Activated naive CD4-positive, alpha-beta T cell treated with anti-CD3 and anti-CD28 coated beads, Interleukin-2, amount 10 ng/mL, durations not matched to agents 7 days and 5 days (primary cell): ENCODE data around the gene MCF2L2.
"Not testable (repeated sequence)": the region's sequence is repeated elsewhere in the genome, so short reads cannot be mapped to it uniquely, and the experiment has no call there.

Experiments used
- CTCF ChIA-PET: fragments of 350-600 bp; sonication (Branson Sonifier 250); formaldehyde crosslinking; loops from one replicate; lab custom pipeline; 2021; ENCODE audit warnings: antibody characterized with exemption; lab: Charles Lee
- DNase-seq: peaks from one replicate; pipeline ENCODE4 v3.0.0-alpha.2; 2020
- H3K27ac Mint-ChIP-seq: one replicate; pipeline ENCODE4 v1.8.0; 2021; ENCODE audit warnings: mild to moderate bottlenecking, moderate library complexity, mixed read lengths
- H3K27me3 Mint-ChIP-seq: one replicate; pipeline ENCODE4 v1.8.0; 2021; ENCODE audit warnings: mild to moderate bottlenecking, mixed read lengths
- H3K36me3 Mint-ChIP-seq: one replicate; pipeline ENCODE4 v1.8.0; 2021; ENCODE audit warnings: mixed read lengths
- H3K4me1 Mint-ChIP-seq: one replicate; pipeline ENCODE4 v1.8.0; 2021; ENCODE audit warnings: mixed read lengths
- H3K4me3 Mint-ChIP-seq: one replicate; pipeline ENCODE4 v1.8.0; 2021; ENCODE audit warnings: mild to moderate bottlenecking, moderate library complexity, mixed read lengths
- H3K9me3 Mint-ChIP-seq: one replicate; pipeline ENCODE4 v1.8.0; 2021; ENCODE audit warnings: mixed read lengths

Gene MCF2L2

DNA sequence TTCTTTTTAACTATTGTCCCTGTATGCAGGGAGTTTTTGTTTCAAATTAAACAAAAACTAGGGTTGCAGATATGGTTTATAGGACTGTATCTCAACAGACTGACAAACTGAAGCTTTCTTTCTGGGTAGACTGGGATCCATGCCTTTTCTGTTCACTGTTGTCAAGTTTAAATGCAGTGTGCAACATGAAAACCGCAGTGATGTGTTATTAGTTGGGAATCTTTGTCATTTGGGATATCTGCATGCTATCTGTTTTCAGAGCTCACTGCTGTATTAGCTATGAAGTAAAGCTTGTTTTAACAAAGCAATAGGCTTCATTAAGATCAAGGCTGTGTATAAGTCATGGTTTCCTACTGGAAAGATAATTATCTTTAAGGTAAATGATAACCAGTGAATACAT lies 21.4 kb upstream of the MCF2L2 start:
- Mint-ChIP-seq H3K27ac (no peak overlapping the region), H3K27me3 (peaks cover 11% of the 10 kb centered on the region), H3K9me3 (no peaks in the 10 kb centered on the region), H3K4me3 (no peak overlapping the region), H3K36me3 (peaks cover 7% of the 10 kb centered on the region), H3K4me1 (peaks cover 26% of the 10 kb centered on the region)
- DNase-seq = no peak
- CTCF ChIA-PET = no interaction called here

DNA sequence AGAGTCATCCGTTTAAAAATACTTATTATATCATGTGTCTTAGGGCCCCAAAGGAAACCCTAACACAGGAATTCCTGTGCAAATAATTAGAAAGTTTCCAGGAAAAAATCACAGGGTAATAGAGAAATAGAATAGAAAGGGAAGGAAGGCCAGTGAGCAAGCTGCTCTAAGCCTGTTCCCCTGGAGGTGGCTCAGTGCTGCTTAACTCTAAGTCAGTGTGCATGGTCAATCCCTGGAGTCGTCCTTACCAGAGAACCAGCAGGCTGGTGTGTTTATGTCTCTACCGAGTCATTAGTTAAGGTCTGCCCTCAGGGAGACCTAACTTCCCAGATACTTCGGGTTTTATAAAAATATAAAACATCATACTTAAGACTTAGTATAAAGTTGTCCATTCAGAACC lies 21.0 kb upstream of the MCF2L2 start:
- Mint-ChIP-seq H3K4me3 (no peak overlapping the region), H3K4me1 (peaks cover 26% of the 10 kb centered on the region), H3K36me3 (peaks cover 7% of the 10 kb centered on the region), H3K27ac (no peak overlapping the region), H3K27me3 (peaks cover 11% of the 10 kb centered on the region), H3K9me3 (no peaks in the 10 kb centered on the region)
- CTCF ChIA-PET = no interaction called here
- no peak for DNase-seq

DNA sequence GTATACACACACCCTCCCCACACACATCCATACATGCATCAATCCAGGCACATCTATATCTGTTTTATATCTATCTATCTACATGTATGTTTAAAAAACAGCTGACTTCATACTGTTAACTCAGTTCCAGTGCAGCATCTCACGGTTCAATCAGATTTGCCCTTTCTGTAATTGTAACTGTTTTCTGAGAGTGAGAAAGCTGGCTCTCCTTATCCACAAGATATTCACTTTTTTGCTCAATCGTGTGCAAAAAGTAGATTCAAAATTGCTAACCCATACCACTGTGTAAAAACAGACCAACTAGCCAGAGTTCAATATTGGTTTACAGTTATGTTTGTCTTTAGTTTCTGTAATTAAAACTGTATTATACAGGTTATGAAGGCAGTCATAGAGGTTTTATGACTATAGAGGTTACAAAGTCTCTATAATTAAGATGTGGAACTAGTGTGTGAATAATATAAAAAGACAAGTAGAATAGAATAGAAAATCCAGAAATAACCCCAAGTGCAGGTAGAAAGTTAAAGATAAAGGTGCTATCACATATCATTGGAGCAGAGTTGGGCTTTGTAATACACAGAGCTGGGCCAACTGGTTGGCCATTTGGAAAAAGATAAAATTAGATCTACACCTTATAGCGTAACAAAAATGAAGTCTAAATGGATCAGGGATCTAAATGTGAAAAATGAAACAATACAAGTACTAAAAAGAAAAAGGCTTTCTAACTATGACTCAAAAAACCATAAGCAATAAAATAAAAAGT lies 20.1 kb upstream of the MCF2L2 start:
- H3K27me3 Mint-ChIP-seq = peaks cover 13% of the 10 kb centered on the region
- H3K9me3 Mint-ChIP-seq = peaks cover 4% of the 10 kb centered on the region
- CTCF ChIA-PET = interaction anchor here (0.6 to 1.6 kb wide), 5 partner anchors 12 to 1754 kb away, joined by 3 to 4 read pairs (median 3); partner anchors contain the start of gene MCF2L2
- peaks cover 6% of the 10 kb centered on the region for H3K36me3 Mint-ChIP-seq
- no peak overlapping the region for H3K27ac Mint-ChIP-seq
- peaks cover 26% of the 10 kb centered on the region for H3K4me1 Mint-ChIP-seq
- peak overlapping the region; percentile 89 for H3K4me3 Mint-ChIP-seq
- DNase-seq = no peak

DNA sequence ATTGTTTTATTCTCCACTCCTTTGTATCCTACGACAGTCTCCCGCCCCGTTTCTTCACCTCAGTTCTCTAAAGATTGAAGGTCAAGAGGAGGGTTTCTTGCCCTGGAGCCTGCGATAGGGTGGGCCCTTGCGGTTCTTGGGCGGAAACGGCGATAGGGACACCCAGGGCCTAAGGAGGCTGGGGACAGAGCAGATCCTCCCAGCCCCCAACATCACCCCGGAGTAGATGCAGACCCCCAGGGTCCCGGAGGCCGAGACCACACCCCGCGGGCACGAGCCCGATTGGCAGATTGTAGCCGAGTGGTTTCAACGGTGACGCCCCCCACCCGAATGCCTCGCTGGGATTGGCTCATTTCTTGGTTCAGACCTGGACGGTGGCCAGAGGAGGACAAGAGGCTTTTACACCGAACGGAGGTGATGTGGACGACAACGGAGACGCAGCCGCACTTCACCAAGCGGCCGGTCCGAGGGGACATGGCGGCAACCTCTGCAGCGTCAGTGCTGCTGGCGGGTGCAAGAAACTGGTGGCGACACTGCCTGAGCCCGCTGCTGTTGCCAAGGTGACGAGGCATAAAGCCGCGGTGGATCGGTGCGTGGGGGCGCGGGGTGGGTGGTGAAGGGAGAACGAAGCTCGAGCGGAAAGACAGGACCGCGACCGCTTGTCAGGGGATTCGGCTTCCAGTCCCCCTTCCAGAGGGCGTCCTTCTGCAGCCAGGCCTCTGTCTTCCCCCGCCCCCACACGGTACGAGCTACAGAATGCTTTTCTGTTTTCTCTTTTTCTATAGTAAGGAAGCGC lies 19.0 kb upstream of the MCF2L2 start:
- H3K9me3 Mint-ChIP-seq = peaks cover 10% of the 10 kb centered on the region
- peaks cover 15% of the 10 kb centered on the region for H3K27me3 Mint-ChIP-seq
- H3K27ac Mint-ChIP-seq = peak overlapping the region; percentile 81
- CTCF ChIA-PET = interaction anchor here (1.1 to 1.6 kb wide), 3 partner anchors 10 to 263 kb away, joined by 3 to 4 read pairs (median 4); partner anchors contain the start of gene MCF2L2
- peak overlapping the region; percentile 89 for H3K4me3 Mint-ChIP-seq
- peak; percentile 88 for DNase-seq
- peaks cover 4% of the 10 kb centered on the region for H3K36me3 Mint-ChIP-seq
- H3K4me1 Mint-ChIP-seq = peaks cover 26% of the 10 kb centered on the region

DNA sequence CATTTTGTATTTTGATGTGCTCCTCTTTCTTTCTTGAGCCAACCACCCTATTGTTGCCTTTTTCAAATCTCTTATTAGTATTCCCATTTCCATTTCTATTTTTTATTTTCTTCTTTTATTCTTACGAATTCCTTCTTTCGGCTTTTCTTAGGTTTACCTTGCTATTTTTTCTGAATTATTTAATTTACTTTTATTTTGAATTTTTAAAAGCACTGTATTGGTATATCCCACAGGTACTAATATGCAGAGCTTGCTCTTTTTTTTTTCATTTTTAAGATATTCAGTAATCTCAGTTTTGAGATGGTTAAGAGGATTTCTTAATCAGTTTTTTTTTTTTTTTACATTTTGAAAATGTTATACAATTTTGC lies 18.4 kb upstream of the MCF2L2 start:
- CTCF ChIA-PET = no interaction called here
- Mint-ChIP-seq H3K4me1 (peaks cover 26% of the 10 kb centered on the region), H3K36me3 (peaks cover 4% of the 10 kb centered on the region), H3K27ac (peak overlapping the region; percentile 81), H3K9me3 (peaks cover 10% of the 10 kb centered on the region), H3K4me3 (peak overlapping the region; percentile 89), H3K27me3 (peaks cover 18% of the 10 kb centered on the region)
- DNase-seq = no peak

- CTCF ChIA-PET = no interaction called here
- no peak overlapping the region for H3K4me3 Mint-ChIP-seq
These were observed 16.3 kb upstream of the MCF2L2 start for GRCh38 chr3:183444748-183445147.

DNA sequence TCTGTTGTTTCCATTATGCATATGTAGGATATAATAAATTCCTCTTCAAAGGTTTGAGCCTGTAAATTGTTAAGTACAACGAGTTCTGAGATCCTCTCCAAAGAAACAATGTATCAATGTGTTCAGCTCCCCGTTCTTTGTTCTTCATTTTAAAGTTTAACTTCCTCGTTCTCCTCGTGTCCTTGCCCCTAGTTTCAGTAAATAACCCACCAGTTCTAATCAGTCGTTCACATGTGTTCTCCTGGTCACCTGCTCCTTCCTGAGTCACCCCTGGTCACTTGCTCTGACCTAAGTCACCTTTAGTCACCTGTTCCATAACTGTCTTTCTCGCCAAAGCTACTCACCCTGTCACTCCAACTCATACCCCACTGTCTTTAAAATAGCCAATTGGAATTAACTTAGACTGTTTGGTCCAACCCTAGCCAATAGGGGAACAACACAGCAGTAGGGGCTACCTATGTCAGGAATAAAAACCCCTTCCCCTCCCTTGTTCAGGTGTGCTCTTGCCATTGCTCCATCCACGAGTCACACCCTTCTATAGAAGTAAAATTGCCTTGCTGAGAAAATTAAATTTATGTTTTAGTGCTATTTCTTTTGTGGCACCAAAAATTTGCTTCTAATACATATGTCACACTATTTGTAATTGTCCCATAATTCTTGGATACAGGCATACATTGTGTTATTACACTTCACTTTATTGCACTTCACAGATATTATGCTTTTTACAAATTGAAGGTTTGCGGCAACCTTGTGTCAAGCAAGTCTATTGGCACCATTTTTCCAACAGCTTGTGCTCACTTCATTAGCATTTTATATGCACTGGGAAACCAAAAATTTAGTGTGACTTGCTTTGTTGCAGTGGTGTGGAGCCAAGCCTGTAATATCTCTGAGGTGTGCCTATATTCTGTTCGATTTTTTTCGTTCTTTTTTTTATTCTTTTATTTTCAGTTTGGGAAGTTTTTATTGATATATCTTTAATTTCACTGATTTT lies 15.3 kb upstream of the MCF2L2 start:
- CTCF ChIA-PET = no interaction called here
- Mint-ChIP-seq H3K4me3 (no peak overlapping the region), H3K27ac (no peak overlapping the region), H3K4me1 (peaks cover 27% of the 10 kb centered on the region), H3K27me3 (peaks cover 22% of the 10 kb centered on the region), H3K9me3 (peaks cover 14% of the 10 kb centered on the region), H3K36me3 (peaks cover 3% of the 10 kb centered on the region)
- DNase-seq = no peak

More at GRCh38 chr3:183444748-183445147, 16.3 kb upstream of the MCF2L2 start:
- peaks cover 27% of the 10 kb centered on the region for H3K4me1 Mint-ChIP-seq
- peaks cover 22% of the 10 kb centered on the region for H3K27me3 Mint-ChIP-seq
- no peak for DNase-seq
- peaks cover 5% of the 10 kb centered on the region for H3K36me3 Mint-ChIP-seq
- peaks cover 10% of the 10 kb centered on the region for H3K9me3 Mint-ChIP-seq
- no peak overlapping the region for H3K27ac Mint-ChIP-seq

- Mint-ChIP-seq H3K4me3 (no peak overlapping the region), H3K36me3 (peaks cover 3% of the 10 kb centered on the region), H3K27me3 (peaks cover 25% of the 10 kb centered on the region), H3K9me3 (peaks cover 14% of the 10 kb centered on the region), H3K4me1 (peaks cover 23% of the 10 kb centered on the region), H3K27ac (no peak overlapping the region)
- CTCF ChIA-PET = interaction anchor here (0.9 kb wide), 1 partner anchor 74 kb away, joined by 3 read pairs; no protein-coding TSS in a partner anchor
- DNase-seq = no peak
These were observed 14.6 kb upstream of the MCF2L2 start for GRCh38 chr3:183442994-183443393.

DNA sequence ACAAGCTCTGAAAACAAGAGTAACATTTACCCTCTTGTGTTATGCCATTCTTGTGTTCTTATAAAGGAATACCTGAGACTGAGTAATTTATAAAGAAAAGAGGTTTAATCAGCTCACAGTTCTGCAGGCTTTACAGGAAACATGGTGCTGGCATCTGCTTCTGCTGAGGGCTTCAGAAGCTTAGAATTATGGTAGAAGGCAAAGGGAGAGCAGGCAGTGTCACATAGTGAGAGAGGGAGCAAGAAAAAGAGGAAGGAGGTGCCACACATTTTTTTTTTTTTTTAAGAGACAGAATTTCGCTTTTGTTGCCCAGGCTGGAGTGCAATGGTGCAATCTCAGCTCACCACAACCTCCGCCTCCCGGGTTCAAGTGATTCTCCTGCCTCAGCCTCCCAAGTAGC lies 12.1 kb upstream of the MCF2L2 start:
- Mint-ChIP-seq H3K9me3 (peaks cover 14% of the 10 kb centered on the region), H3K4me1 (peaks cover 19% of the 10 kb centered on the region), H3K27me3 (peaks cover 14% of the 10 kb centered on the region)
- CTCF ChIA-PET = interaction anchor here (1.8 kb wide), 1 partner anchor 12 kb away, joined by 5 read pairs; the partner anchor contains the start of gene MCF2L2
- not testable (repeated sequence) for H3K36me3 Mint-ChIP-seq, DNase-seq, H3K4me3 Mint-ChIP-seq, H3K27ac Mint-ChIP-seq

DNA sequence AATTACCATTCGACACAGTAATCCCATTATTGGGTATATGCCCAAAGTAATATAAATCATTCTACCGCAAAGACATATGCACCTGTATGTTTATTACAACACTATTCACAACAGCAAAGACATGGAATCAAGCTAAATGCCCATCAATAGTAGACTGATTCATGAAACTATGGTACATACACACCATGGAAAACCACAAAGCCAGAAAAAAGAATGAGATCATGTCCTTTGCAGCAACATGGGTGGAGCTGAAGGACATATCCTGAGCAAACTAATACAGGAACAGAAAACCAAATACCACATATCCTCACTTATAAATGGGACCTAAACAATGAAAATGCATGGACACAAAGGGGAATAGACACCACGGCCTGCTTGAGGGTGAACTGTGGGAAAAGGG lies 11.1 kb upstream of the MCF2L2 start:
- CTCF ChIA-PET = interaction anchor here (1.8 kb wide), 1 partner anchor 11 kb away, joined by 5 read pairs; the partner anchor contains the start of gene MCF2L2
- Mint-ChIP-seq H3K4me1 (peaks cover 20% of the 10 kb centered on the region), H3K4me3 (no peak overlapping the region), H3K27me3 (peaks cover 14% of the 10 kb centered on the region), H3K36me3 (peaks cover 3% of the 10 kb centered on the region), H3K27ac (no peak overlapping the region), H3K9me3 (peaks cover 14% of the 10 kb centered on the region)
- DNase-seq = no peak

- CTCF ChIA-PET = interaction anchor here (1.8 kb wide), 1 partner anchor 10 kb away, joined by 5 read pairs; the partner anchor contains the start of gene MCF2L2
- Mint-ChIP-seq H3K36me3 (peaks cover 3% of the 10 kb centered on the region), H3K27ac (no peak overlapping the region), H3K4me1 (peaks cover 20% of the 10 kb centered on the region), H3K9me3 (peaks cover 12% of the 10 kb centered on the region), H3K4me3 (no peak overlapping the region), H3K27me3 (peaks cover 18% of the 10 kb centered on the region)
- no peak for DNase-seq
These were observed 10.3 kb upstream of the MCF2L2 start for GRCh38 chr3:183438735-183439134.

DNA sequence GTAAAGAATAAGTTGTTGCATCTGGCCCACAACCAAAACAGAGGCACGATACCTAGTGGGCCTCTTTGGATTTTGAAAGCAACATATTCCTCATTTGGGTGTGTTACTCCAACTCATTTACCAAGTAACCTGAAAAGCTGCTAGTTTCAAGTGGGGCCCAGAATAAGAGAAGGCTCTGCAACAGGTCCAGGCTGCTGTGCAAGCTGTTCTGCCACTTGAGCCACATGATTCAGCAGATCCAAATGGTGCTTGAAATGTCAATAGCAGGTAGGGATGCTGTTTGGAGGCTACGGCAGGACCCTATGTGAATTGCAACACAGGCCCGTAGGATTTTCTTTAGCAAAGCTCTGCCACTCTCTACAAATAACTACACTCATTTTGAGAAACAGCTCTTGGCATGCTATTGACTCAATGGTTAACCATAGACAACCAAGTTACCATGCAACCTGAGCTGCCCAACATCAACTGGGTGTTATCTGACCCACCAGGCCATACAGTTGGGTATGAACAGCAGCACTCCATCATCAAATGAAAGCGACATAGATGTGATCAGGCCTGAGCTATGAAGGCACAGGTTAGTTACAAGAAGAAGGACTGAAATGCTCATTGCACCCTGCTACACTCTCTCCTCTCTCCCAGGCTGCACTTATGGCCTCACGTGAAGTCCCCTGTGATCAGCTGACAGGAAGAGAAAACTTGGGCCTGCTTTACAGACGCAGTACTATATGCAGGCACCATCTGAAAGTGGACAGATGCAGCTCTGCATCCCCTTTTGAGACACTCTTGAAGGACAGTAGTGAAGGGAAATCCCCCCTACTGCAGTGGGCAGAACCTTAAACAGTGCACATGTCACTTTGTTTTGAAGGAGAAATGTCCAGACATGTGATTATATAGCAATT lies 9.5 kb upstream of the MCF2L2 start:
- H3K4me3 Mint-ChIP-seq = no peak overlapping the region
- no peak for DNase-seq
- peaks cover 20% of the 10 kb centered on the region for H3K4me1 Mint-ChIP-seq
- H3K27ac Mint-ChIP-seq = no peak overlapping the region
- CTCF ChIA-PET = interaction anchor here (1.0 kb wide), 1 partner anchor 10 kb away, joined by 3 read pairs; no protein-coding TSS in a partner anchor
- H3K9me3 Mint-ChIP-seq = peaks cover 3% of the 10 kb centered on the region
- H3K36me3 Mint-ChIP-seq = peaks cover 1% of the 10 kb centered on the region
- peaks cover 19% of the 10 kb centered on the region for H3K27me3 Mint-ChIP-seq
